Measurements from ENCODE around the gene CFAP69. TPM values are rescaled to one million over a fixed set of nuclear protein-coding genes. Genes with fewer than 3 reads are reported as not detected.

CFAP69 gene
- 0.34 and 0.51 TPM in 2 replicates for total RNA-seq

- Mint-ChIP-seq H3K27me3 (ENCODE audit: low read depth) (peaks cover 41% of the 10 kb centered on the region), H3K4me3 (ENCODE audit: low read depth) (peak within 1 kb of the TSS; percentile 85), H3K9me3 (no peaks in the 10 kb centered on the region), H3K27ac (no peak within 1 kb of the TSS), H3K4me1 (ENCODE audit: low read depth) (peaks cover 11% of the 10 kb centered on the region), H3K36me3 (ENCODE audit: low read depth) (no peaks in the 10 kb centered on the region)
- intact Hi-C loops (cut with micrococcal nuclease), result loop anchor here (1.0 to 5.0 kb wide), 4 partner anchors 93 to 182 kb away; partner anchors contain the start of genes CLDN12, GTPBP10 and STEAP1
- peak; percentile 77 for DNase-seq (ENCODE audit: low spot score)
Observed at GRCh38 chr7:90244909-90245851, at the start of gene CFAP69. Gene CFAP69, plus strand, starts transcription at chr7:90245174. Its CDS starts 251 bp downstream, at chr7:90245425.

GRCh38 chr7:90201500-90202195 is 43.3 kb upstream of the CFAP69 start:
- Mint-ChIP-seq H3K4me1 (ENCODE audit: low read depth) (no peaks in the 10 kb centered on the region), H3K9me3 (no peaks in the 10 kb centered on the region), H3K27me3 (ENCODE audit: low read depth) (no peaks in the 10 kb centered on the region), H3K27ac (no peak overlapping the region), H3K4me3 (ENCODE audit: low read depth) (no peak overlapping the region), H3K36me3 (ENCODE audit: low read depth) (no peaks in the 10 kb centered on the region)
- intact Hi-C loops (cut with micrococcal nuclease), result loop anchor here (10.0 kb wide), 1 partner anchor 47 kb away; the partner anchor contains the start of gene STEAP1
- no peak for DNase-seq (ENCODE audit: low spot score)

GRCh38 chr7:90207956-90208355 is 37.0 kb upstream of the CFAP69 start:
- H3K4me1 Mint-ChIP-seq (ENCODE audit: low read depth), result no peaks in the 10 kb centered on the region
- DNase-seq (ENCODE audit: low spot score), result no peak
- H3K27me3 Mint-ChIP-seq (ENCODE audit: low read depth), result peaks cover 27% of the 10 kb centered on the region
- no peak overlapping the region for H3K27ac Mint-ChIP-seq
- intact Hi-C loops (cut with micrococcal nuclease), result loop anchor here (10.0 kb wide), 1 partner anchor 53 kb away; the partner anchor contains the start of gene STEAP1
- H3K4me3 Mint-ChIP-seq (ENCODE audit: low read depth), result no peak overlapping the region
- H3K36me3 Mint-ChIP-seq (ENCODE audit: low read depth), result no peaks in the 10 kb centered on the region
- no peaks in the 10 kb centered on the region for H3K9me3 Mint-ChIP-seq

GRCh38 chr7:90209776-90210175 is 35.2 kb upstream of the CFAP69 start:
- H3K4me3 Mint-ChIP-seq (ENCODE audit: low read depth), result no peak overlapping the region
- no peaks in the 10 kb centered on the region for H3K36me3 Mint-ChIP-seq (ENCODE audit: low read depth)
- intact Hi-C loops (cut with micrococcal nuclease), result loop anchor here (10.0 kb wide), 1 partner anchor 55 kb away; the partner anchor contains the start of gene STEAP1

GRCh38 chr7:90210475-90210874 is 34.5 kb upstream of the CFAP69 start:
- intact Hi-C loops (cut with micrococcal nuclease), result no loop called here
- no peak overlapping the region for H3K4me3 Mint-ChIP-seq (ENCODE audit: low read depth)

More at GRCh38 chr7:90209776-90210175, 35.2 kb upstream of the CFAP69 start:
- H3K4me1 Mint-ChIP-seq (ENCODE audit: low read depth), result no peaks in the 10 kb centered on the region
- no peak overlapping the region for H3K27ac Mint-ChIP-seq
- DNase-seq (ENCODE audit: low spot score), result no peak
- H3K9me3 Mint-ChIP-seq, result no peaks in the 10 kb centered on the region
- H3K27me3 Mint-ChIP-seq (ENCODE audit: low read depth), result peaks cover 27% of the 10 kb centered on the region

GRCh38 chr7:90210981-90211380 is 34.0 kb upstream of the CFAP69 start:
- Mint-ChIP-seq H3K36me3 (ENCODE audit: low read depth) (no peaks in the 10 kb centered on the region), H3K27ac (no peak overlapping the region), H3K27me3 (ENCODE audit: low read depth) (peaks cover 27% of the 10 kb centered on the region), H3K4me1 (ENCODE audit: low read depth) (no peaks in the 10 kb centered on the region), H3K4me3 (ENCODE audit: low read depth) (no peak overlapping the region), H3K9me3 (no peaks in the 10 kb centered on the region)
- intact Hi-C loops (cut with micrococcal nuclease), result no loop called here
- no peak for DNase-seq (ENCODE audit: low spot score)

More at GRCh38 chr7:90210475-90210874, 34.5 kb upstream of the CFAP69 start:
- no peak for DNase-seq (ENCODE audit: low spot score)
- H3K4me1 Mint-ChIP-seq (ENCODE audit: low read depth), result no peaks in the 10 kb centered on the region
- no peaks in the 10 kb centered on the region for H3K9me3 Mint-ChIP-seq
- H3K36me3 Mint-ChIP-seq (ENCODE audit: low read depth), result no peaks in the 10 kb centered on the region
- no peak overlapping the region for H3K27ac Mint-ChIP-seq
- H3K27me3 Mint-ChIP-seq (ENCODE audit: low read depth), result peaks cover 27% of the 10 kb centered on the region

- H3K27ac Mint-ChIP-seq, result no peak within 1 kb of the TSS
- no peaks in the 10 kb centered on the region for H3K4me1 Mint-ChIP-seq (ENCODE audit: low read depth)
- no peak for DNase-seq (ENCODE audit: low spot score)
- H3K9me3 Mint-ChIP-seq, result no peaks in the 10 kb centered on the region
- no peak within 1 kb of the TSS for H3K4me3 Mint-ChIP-seq (ENCODE audit: low read depth)
- intact Hi-C loops (cut with micrococcal nuclease), result no loop called here
- peaks cover 27% of the 10 kb centered on the region for H3K27me3 Mint-ChIP-seq (ENCODE audit: low read depth)
- no peaks in the 10 kb centered on the region for H3K36me3 Mint-ChIP-seq (ENCODE audit: low read depth)
Observed at GRCh38 chr7:90211391-90212148, 33.4 kb upstream of the CFAP69 start, which contains the start of gene STEAP2. Gene STEAP2, plus strand, starts transcription at chr7:90211740. Its CDS starts 13,343 bp downstream, at chr7:90225083.

GRCh38 chr7:90212149-90212495 is 32.9 kb upstream of the CFAP69 start:
- no peak for DNase-seq (ENCODE audit: low spot score)
- intact Hi-C loops (cut with micrococcal nuclease), result no loop called here
- no peak overlapping the region for H3K4me3 Mint-ChIP-seq (ENCODE audit: low read depth)
- peaks cover 27% of the 10 kb centered on the region for H3K27me3 Mint-ChIP-seq (ENCODE audit: low read depth)
- H3K27ac Mint-ChIP-seq, result no peak overlapping the region
- no peaks in the 10 kb centered on the region for H3K36me3 Mint-ChIP-seq (ENCODE audit: low read depth)
- H3K4me1 Mint-ChIP-seq (ENCODE audit: low read depth), result no peaks in the 10 kb centered on the region
- H3K9me3 Mint-ChIP-seq, result no peaks in the 10 kb centered on the region

GRCh38 chr7:90213521-90213920 is 31.5 kb upstream of the CFAP69 start:
- Mint-ChIP-seq H3K27me3 (ENCODE audit: low read depth) (peaks cover 24% of the 10 kb centered on the region), H3K4me1 (ENCODE audit: low read depth) (no peaks in the 10 kb centered on the region), H3K36me3 (ENCODE audit: low read depth) (no peaks in the 10 kb centered on the region), H3K27ac (no peak overlapping the region), H3K9me3 (no peaks in the 10 kb centered on the region), H3K4me3 (ENCODE audit: low read depth) (no peak overlapping the region)
- intact Hi-C loops (cut with micrococcal nuclease), result no loop called here
- DNase-seq (ENCODE audit: low spot score), result no peak

GRCh38 chr7:90216080-90216674 is 28.8 kb upstream of the CFAP69 start:
- no peaks in the 10 kb centered on the region for H3K9me3 Mint-ChIP-seq
- H3K36me3 Mint-ChIP-seq (ENCODE audit: low read depth), result no peaks in the 10 kb centered on the region
- no peaks in the 10 kb centered on the region for H3K4me1 Mint-ChIP-seq (ENCODE audit: low read depth)
- H3K4me3 Mint-ChIP-seq (ENCODE audit: low read depth), result no peak overlapping the region
- H3K27ac Mint-ChIP-seq, result no peak overlapping the region
- DNase-seq (ENCODE audit: low spot score), result no peak
- intact Hi-C loops (cut with micrococcal nuclease), result no loop called here
- peaks cover 16% of the 10 kb centered on the region for H3K27me3 Mint-ChIP-seq (ENCODE audit: low read depth)

- Mint-ChIP-seq H3K4me1 (ENCODE audit: low read depth) (no peaks in the 10 kb centered on the region), H3K9me3 (no peaks in the 10 kb centered on the region), H3K27me3 (ENCODE audit: low read depth) (peaks cover 13% of the 10 kb centered on the region), H3K4me3 (ENCODE audit: low read depth) (no peak overlapping the region), H3K36me3 (ENCODE audit: low read depth) (no peaks in the 10 kb centered on the region), H3K27ac (no peak overlapping the region)
- DNase-seq (ENCODE audit: low spot score), result no peak
- intact Hi-C loops (cut with micrococcal nuclease), result no loop called here
Observed at GRCh38 chr7:90216771-90217170, 28.2 kb upstream of the CFAP69 start.

GRCh38 chr7:90222390-90222789 is 22.6 kb upstream of the CFAP69 start:
- H3K27me3 Mint-ChIP-seq (ENCODE audit: low read depth), result peaks cover 9% of the 10 kb centered on the region
- H3K27ac Mint-ChIP-seq, result no peak overlapping the region
- no peaks in the 10 kb centered on the region for H3K36me3 Mint-ChIP-seq (ENCODE audit: low read depth)
- H3K4me3 Mint-ChIP-seq (ENCODE audit: low read depth), result no peak overlapping the region
- intact Hi-C loops (cut with micrococcal nuclease), result no loop called here
- no peaks in the 10 kb centered on the region for H3K9me3 Mint-ChIP-seq
- no peaks in the 10 kb centered on the region for H3K4me1 Mint-ChIP-seq (ENCODE audit: low read depth)
- no peak for DNase-seq (ENCODE audit: low spot score)
